Small intestine (tissue), 7 donors: ENCODE measurements around the gene MRPS7. TPM values are rescaled to one million over a fixed set of nuclear protein-coding genes. Genes with fewer than 3 reads are reported as not detected.
A peak's percentile ranks its signal among the peaks of the same experiment; 100 is the strongest.

ENCODE experiments used
- DNase-seq, 2 donors: peaks; one replicate each; pipeline versions ENCODE4 v3.0.0 to v3.0.0-alpha.2; 2013
- FAIRE-seq: peaks from 2 replicates; lab custom pipeline; 2012; peaks lifted over from hg19 to GRCh38; lab: Jason Lieb, UNC
- H3K27ac ChIP-seq, 3 donors: one replicate each; pipeline ENCODE4 v1.5.1; 2013; ENCODE audit warnings: low read length in 2 of 3, mild to moderate bottlenecking in 2 of 3, control low read depth in 1 of 3, inconsistent platforms in 1 of 3, low read depth in 1 of 3, moderate library complexity in 1 of 3
- H3K27me3 ChIP-seq, 3 donors: one replicate each; pipeline ENCODE4 v1.6.1; 2013; ENCODE audit warnings: low read length in 3 of 3, inconsistent platforms in 1 of 3; ENCODE audit not compliant: control insufficient read depth in 3 of 3, insufficient read depth in 3 of 3
- H3K36me3 ChIP-seq, 3 donors: one replicate each; pipeline ENCODE4 v1.6.1; 2013; ENCODE audit warnings: low read length in 3 of 3, inconsistent platforms in 1 of 3, low read depth in 1 of 3, mild to moderate bottlenecking in 1 of 3, moderate library complexity in 1 of 3; ENCODE audit not compliant: control insufficient read depth in 3 of 3, insufficient read depth in 2 of 3
- H3K4me1 ChIP-seq, 3 donors: one replicate each; pipeline ENCODE4 v1.6.1; 2013; ENCODE audit warnings: low read length in 2 of 3, inconsistent platforms in 1 of 3, low read depth in 1 of 3, mild to moderate bottlenecking in 1 of 3, moderate library complexity in 1 of 3; ENCODE audit not compliant: control insufficient read depth in 3 of 3, insufficient read depth in 2 of 3
- H3K4me3 ChIP-seq, 3 donors: one replicate each; pipeline ENCODE4 v1.5.1; 2013; ENCODE audit warnings: low read length in 3 of 3, control low read depth in 1 of 3, inconsistent platforms in 1 of 3, low read depth in 1 of 3, mild to moderate bottlenecking in 1 of 3, moderate library complexity in 1 of 3
- H3K9me3 ChIP-seq, 2 donors: one replicate each; pipeline ENCODE4 v1.6.1; 2013; ENCODE audit warnings: low read depth in 1 of 2, low read length in 1 of 2; ENCODE audit not compliant: control insufficient read depth in 2 of 2, insufficient read depth in 1 of 2
- WGBS, 3 donors: extraction: QIAGEN DNeasy Blood & Tissue Kit; methylation state at CpG; one replicate each; pipeline ENCODE4 v1.1.7; 2013; 5-methylcytosine and 5-hydroxymethylcytosine counted together
- polyA plus RNA-seq, 4 donors: library from polyadenylated mRNA; stranded (reverse) in 3 of 4; unstranded in 1 of 4; fragments of 200-250 nt in 3 of 4; fragments of 120-200 nt in 1 of 4; gene quantifications; one replicate each; pipeline versions ENCODE4 v1.2.1 to v1.2.3, GENCODE V29; 2013
- donor health status: healthy with polysubstance abuse.
- donor health status: control.
- donor health status: control.
- donor health status: Bipolar disorder and iron deficiency.
- donor health status: healthy.

Gene MRPS7
- polyA plus RNA-seq, 4 donors: 55.9 to 88.6 (median 74.4) TPM

GRCh38 chr17:75231071-75231470, 30.6 kb upstream of the MRPS7 start:
- no peak overlapping the region for H3K27ac ChIP-seq
- WGBS, 3 donors: 86 to 96% (median 96%) methylated on average over 8 of the region's 8 CpGs
- DNase-seq (no peak), FAIRE-seq (no peak)
- H3K27me3 ChIP-seq: no peaks in the 10 kb centered on the region
- peaks cover 8 to 92% (median 33%) of the 10 kb centered on the region in 3 donors for H3K36me3 ChIP-seq
- no peaks in the 10 kb centered on the region for H3K4me1 ChIP-seq
- no peaks in the 10 kb centered on the region for H3K9me3 ChIP-seq
- no peak overlapping the region for H3K4me3 ChIP-seq

GRCh38 chr17:75231741-75232464, 29.8 kb upstream of the MRPS7 start:
- WGBS, 3 donors: 90 to 93% (median 91%) methylated on average over 18 of the region's 18 CpGs
- H3K27ac ChIP-seq: no peak overlapping the region
- no peaks in the 10 kb centered on the region for H3K27me3 ChIP-seq
- FAIRE-seq (no peak), DNase-seq (no peak)
- H3K4me1 ChIP-seq: no peaks in the 10 kb centered on the region
- H3K4me3 ChIP-seq: no peak overlapping the region
- peaks cover 9 to 89% (median 30%) of the 10 kb centered on the region in 3 donors for H3K36me3 ChIP-seq
- H3K9me3 ChIP-seq: no peaks in the 10 kb centered on the region

DNA sequence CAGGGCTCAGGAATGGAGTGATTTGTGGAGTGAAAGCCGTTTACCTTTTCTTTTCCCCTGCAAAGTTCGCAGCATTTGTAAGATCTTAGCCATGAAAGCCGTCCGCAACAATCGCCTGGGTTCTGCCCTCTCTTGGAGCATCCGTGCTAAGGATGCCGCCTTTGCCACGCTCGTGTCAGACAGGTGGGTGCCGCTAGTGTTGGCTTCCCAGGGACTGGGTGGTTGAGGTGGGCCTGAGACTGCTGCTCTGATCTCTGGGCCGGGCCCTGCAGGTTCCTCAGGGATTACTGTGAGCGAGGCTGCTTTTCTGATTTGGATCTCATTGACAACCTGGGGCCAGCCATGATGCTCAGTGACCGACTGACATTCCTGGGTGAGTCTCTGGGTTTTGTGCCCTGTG, 28.9 kb upstream of the MRPS7 start:
- FAIRE-seq: no peak
- WGBS, 3 donors: 96 to 97% (median 97%) methylated on average over 13 of the region's 13 CpGs
- Histone ChIP-seq H3K27me3 (no peaks in the 10 kb centered on the region), H3K4me1 (peaks cover 0 to under 1% (median 0%) of the 10 kb centered on the region in 3 donors), H3K36me3 (peaks cover 14 to 91% (median 33%) of the 10 kb centered on the region in 3 donors), H3K9me3 (no peaks in the 10 kb centered on the region), H3K4me3 (no peak overlapping the region), H3K27ac (no peak overlapping the region)
- DNase-seq: no peak

GRCh38 chr17:75237100-75238014, 24.3 kb upstream of the MRPS7 start:
- Histone ChIP-seq H3K27ac (peak overlapping the region in 1 of 3 donors; percentile 63), H3K9me3 (no peaks in the 10 kb centered on the region), H3K36me3 (peaks cover 25 to 93% (median 26%) of the 10 kb centered on the region in 3 donors), H3K4me1 (peaks cover 0 to 36% (median 0%) of the 10 kb centered on the region in 3 donors), H3K27me3 (no peaks in the 10 kb centered on the region), H3K4me3 (no peak overlapping the region)
- WGBS, 3 donors: 79 to 91% (median 84%) methylated on average over 11 to 12 of the region's 12 CpGs
- no peak for DNase-seq
- FAIRE-seq: no peak

- FAIRE-seq: no peak
- H3K27me3 ChIP-seq: no peaks in the 10 kb centered on the region
- peaks cover 19 to 93% (median 27%) of the 10 kb centered on the region in 3 donors for H3K36me3 ChIP-seq
- no peak overlapping the region for H3K4me3 ChIP-seq
- H3K27ac ChIP-seq: peak overlapping the region in 2 of 3 donors; percentile 3 to 63
- peak; percentile 48 to 61 for DNase-seq
- 25 to 65% (median 49%) methylated on average over 11 of the region's 11 CpGs for WGBS, 3 donors
- no peaks in the 10 kb centered on the region for H3K9me3 ChIP-seq
- peaks cover 0 to 36% (median 0%) of the 10 kb centered on the region in 3 donors for H3K4me1 ChIP-seq
Measured at GRCh38 chr17:75238020-75238580, 23.6 kb upstream of the MRPS7 start.

DNA sequence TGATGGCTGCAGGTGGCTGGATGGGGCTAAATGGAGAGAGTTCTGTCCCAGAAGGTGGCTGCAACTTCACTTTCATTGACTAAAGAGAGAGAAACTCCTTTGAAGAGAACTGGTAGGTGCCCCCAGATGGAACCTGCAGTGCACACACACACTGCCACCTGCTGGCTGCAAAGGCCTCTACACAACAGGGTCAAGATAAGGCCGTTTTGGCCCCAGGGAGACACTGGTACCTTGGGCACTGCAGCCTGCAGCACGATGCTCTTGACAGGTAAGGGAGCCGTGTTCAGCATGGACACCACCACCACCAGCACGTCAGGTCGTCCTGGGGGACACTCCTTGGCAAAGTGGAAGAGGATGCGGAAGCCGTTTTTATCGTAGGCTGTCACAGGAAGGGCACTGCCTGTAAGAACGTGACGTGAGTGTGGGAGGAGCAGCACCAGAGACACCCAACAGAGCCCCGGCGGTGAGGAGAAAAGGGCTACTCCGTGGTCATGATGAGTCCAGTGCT, 22.9 kb upstream of the MRPS7 start:
- Histone ChIP-seq H3K4me1 (peaks cover 0 to 36% (median 0%) of the 10 kb centered on the region in 3 donors), H3K36me3 (peaks cover 19 to 95% (median 32%) of the 10 kb centered on the region in 3 donors), H3K9me3 (no peaks in the 10 kb centered on the region), H3K27me3 (no peaks in the 10 kb centered on the region), H3K27ac (peak overlapping the region in 1 of 3 donors; percentile 63), H3K4me3 (no peak overlapping the region)
- DNase-seq (peak; percentile 67 to 79), FAIRE-seq (no peak)
- 50 to 55% (median 51%) methylated on average over 13 of the region's 13 CpGs for WGBS, 3 donors

- Histone ChIP-seq H3K27me3 (no peaks in the 10 kb centered on the region), H3K4me3 (no peak overlapping the region), H3K9me3 (no peaks in the 10 kb centered on the region), H3K36me3 (peaks cover 19 to 96% (median 37%) of the 10 kb centered on the region in 3 donors), H3K4me1 (peaks cover 0 to 36% (median 0%) of the 10 kb centered on the region in 3 donors), H3K27ac (peak overlapping the region in 1 of 3 donors; percentile 63)
- FAIRE-seq: no peak
- no peak for DNase-seq
- 85 to 89% (median 89%) methylated on average over 12 of the region's 12 CpGs for WGBS, 3 donors
Measured at GRCh38 chr17:75239214-75239613, 22.5 kb upstream of the MRPS7 start.
